Superior temporal gyrus (tissue), 1 donor: ENCODE measurements around the gene CTSK.
"Not testable (repeated sequence)": the region's sequence is repeated elsewhere in the genome, so short reads cannot be mapped to it uniquely, and the experiment has no call there.

Source experiments
- DNase-seq: peaks from one replicate; pipeline ENCODE4 v3.0.0-alpha.2; 2016; ENCODE audit errors: extremely low spot score

The CTSK gene

DNA sequence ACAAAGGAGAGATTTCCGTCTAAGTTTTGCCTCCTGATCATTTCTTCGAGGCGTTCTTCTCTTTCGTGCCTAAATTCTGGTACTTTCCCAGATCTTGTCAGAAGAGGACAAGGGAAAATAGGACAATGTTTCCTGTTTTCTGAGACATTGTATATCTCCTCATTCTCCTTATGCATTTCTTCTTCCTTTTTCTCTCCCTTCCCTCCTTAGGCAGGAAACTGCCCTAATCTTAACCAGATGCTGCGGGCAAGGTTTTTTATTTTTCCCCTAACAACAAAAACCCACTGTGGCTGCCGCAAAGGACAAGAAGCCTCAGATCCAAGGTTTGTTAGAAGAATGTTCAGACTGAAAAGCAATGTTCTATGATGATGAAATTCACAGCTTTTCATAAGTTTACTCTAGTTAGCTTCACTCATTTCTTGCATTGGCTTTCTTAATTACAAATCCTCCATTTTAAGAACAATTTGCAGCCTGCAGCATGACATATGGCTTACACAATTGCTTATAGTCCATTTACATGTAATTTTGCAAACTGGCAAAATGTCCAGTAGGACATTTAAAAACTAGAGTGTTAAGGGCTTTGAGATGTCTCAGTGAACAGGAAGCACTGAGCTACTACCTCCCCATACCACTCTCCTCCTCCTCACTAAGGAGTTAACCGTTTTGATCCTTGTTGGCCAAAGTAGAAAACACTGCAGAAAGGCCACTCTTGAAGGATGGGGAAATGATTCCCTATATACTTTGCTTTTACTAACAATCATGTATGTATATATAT lies 624 bp downstream of the CTSK start:
- DNase-seq, result no peak

DNA sequence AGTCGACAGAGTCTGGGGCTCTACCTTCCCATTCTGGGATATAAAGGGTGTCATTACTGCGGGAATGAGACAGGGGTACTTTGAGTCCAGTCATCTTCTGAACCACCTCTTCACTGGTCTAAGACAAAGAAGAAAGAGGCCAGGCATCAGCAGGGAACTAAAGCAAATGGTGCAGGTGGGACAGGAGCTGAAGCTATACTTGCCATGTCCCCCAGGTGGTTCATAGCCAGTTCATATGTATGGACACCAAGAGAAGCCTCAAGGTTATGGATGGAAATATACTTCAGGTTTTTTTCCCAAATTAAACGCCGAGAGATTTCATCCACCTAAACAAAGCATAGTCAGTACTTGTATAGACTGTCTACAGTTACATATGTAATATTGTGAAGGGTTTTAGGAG lies 2.2 kb downstream of the CTSK start:
- DNase-seq, result no peak

GRCh38 chr1:150804671-150805070 lies 3.4 kb downstream of the CTSK start:
- no peak for DNase-seq

GRCh38 chr1:150799089-150799488 lies 9.0 kb downstream of the CTSK start:
- DNase-seq, result no peak

GRCh38 chr1:150798525-150798924 lies 9.5 kb downstream of the CTSK start:
- no peak for DNase-seq

DNA sequence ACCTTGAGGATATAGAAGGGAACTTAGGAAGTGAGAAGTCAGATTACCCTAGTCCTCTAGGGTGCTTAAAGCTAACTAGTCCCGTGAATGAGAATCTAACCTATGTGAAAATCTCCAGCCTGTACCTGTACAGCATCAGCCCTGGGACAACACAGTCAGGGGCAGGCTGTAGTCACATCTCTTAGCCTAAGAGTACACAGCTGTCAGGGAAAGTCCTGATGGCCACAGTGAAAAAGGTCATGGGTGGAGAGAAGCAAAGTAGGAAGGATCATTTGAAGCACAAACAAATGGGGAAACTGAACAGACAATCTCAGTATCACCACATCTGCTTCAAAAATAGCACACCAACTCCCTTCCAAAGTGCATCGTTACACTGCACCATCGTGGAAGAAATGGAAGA lies 11.7 kb downstream of the CTSK start:
- no peak for DNase-seq

DNA sequence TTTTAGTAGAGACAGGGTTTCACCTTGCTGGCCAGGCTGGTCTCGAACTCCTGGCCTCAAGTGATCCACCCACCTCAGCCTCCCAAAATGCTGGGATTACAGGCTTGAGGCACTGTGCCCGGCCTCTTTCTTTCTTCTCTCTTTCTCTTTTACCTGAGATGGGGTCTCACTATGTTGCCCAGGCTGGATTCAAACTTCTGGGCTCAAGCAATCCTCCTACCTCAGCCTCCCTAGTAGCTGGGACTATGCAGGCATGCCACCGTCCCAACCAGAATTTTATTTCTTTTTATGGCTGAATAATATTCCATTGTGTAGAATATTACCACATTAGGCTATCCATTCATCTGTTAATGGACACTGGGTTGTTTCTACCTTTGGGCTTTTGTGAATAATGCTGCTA lies 14.3 kb downstream of the CTSK start:
- DNase-seq, result not testable (repeated sequence)

- no peak for DNase-seq
Observed at GRCh38 chr1:150793221-150793620, 14.8 kb downstream of the CTSK start.

DNA sequence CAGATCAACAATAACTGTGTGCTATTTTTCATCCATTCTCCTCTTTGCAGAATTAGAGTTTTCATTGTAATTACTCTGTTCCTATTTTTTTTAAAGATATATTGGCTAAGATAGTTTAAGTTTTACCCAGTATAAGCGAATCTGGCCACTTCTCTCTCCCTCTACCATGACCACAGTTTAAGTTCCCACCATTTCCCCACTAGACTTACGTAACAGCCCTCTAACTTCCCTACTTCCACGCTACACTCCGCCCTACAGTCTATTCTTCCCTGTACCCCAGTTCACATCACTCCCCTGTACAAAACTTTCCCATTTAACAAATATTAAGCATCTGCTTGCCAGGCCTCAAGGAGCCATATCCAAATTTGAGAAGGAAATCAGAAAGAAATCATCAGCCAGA lies 16.5 kb downstream of the CTSK start:
- DNase-seq, result no peak

DNA sequence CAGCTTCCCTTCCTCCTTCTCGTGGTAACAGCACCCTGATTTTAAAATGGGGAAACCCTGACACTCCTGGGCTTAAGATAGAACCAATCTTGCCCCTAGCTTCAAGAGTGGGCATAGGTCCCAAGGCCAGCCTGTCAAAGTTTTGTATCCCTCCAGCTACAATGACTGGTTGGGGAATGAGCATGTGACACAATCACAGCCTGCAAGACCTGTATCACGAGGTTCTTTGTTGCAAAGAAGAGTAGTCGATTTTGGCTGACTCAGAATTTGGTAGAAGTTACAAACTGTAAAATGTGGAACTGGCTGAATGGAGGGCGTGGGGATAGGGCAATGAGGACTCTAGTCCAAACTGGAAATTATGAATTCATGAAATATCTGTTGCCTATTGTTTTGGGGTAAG lies 18.7 kb downstream of the CTSK start:
- no peak for DNase-seq

DNA sequence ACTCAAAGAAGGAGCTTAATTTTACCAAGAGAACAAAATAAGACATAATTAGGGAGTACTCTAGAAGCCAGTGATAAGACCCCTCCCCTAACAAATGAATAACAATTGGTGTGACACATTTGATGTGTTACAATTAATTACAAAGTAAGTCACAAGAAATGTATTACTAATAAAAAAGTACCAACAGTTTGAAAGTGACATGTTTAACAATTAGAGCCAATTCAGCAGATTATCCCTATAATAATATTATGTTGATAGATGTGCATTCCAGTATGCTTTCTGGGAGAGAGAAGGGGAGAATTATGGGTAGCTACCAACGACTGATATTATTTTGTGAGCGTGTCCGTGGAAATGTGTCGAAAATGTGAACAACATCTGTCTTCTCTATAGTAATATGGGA lies 19.1 kb downstream of the CTSK start:
- no peak for DNase-seq

DNA sequence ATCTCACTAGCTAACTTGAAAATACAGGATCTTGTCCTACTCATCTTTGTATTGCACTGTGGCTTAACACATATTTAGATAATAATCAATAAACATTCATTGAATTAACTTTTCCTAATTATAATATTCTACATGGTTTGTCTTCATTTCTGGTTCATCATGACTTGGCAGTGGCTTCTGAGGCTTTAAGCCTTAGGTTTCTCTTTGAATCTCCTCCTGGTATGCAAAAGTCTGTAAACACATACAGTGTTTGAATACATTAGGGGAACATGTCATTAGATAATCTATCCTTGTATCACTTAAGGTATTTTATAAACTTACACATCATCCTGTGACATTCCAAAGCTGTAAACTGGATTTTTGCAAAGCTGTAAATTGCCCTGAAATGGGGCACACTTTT lies 20.6 kb downstream of the CTSK start:
- DNase-seq, result no peak

GRCh38 chr1:150780510-150780909 lies 27.6 kb downstream of the CTSK start:
- DNase-seq, result no peak

- no peak for DNase-seq
Observed at GRCh38 chr1:150778409-150778808, 29.7 kb downstream of the CTSK start.

- no peak for DNase-seq
Observed at GRCh38 chr1:150777544-150777943, 30.5 kb downstream of the CTSK start.

DNA sequence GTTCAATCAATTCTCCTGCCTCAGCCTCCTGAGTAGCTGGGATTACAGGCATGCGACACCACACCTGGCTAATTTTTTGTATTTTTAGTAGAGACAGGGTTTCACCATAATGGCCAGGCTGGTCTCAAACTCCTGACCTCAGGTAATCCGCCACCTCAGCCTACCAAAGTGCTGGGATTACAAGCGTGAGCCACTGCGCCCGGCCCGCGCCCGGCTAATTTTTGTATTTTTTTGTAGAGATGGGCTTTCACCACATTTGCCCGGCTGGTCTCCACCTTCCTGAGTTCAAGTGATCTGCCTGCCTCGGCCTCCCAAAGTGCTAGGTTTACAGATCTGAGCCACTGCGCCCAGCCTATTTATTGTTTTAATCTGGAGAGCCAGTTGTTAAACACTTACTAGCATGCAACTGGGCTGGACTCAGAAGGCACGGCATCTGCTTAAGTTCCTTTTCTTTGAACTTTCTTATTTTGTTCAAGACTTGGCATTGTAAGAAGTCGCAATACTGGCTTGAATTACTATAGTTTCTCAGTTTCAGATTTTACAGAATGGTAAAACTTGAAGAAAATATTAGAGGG lies 32.0 kb downstream of the CTSK start:
- DNase-seq, result not testable (repeated sequence)

- DNase-seq, result no peak
Observed at GRCh38 chr1:150775276-150775675, 32.8 kb downstream of the CTSK start.

DNA sequence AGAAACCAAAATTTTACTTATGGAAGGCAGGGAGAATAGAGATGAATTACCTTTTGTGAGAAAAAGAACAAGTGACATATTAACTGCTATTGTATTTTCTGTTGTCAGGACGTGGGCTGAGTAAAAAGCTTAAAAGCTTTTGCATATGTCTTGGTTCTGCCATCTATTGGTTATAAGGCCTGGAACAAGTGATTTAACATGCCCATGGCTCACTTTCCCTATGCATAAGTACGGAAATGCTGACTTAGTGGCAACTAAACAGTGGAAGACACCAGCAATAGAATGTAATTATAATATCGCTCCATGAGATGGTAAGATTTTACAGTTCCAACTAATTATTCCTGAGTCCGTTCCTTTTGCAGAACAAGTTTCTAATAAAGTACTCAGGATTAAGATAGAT lies 35.7 kb downstream of the CTSK start:
- DNase-seq, result no peak

- DNase-seq, result not testable (repeated sequence)
Observed at GRCh38 chr1:150767704-150768103, 40.4 kb downstream of the CTSK start.

DNA sequence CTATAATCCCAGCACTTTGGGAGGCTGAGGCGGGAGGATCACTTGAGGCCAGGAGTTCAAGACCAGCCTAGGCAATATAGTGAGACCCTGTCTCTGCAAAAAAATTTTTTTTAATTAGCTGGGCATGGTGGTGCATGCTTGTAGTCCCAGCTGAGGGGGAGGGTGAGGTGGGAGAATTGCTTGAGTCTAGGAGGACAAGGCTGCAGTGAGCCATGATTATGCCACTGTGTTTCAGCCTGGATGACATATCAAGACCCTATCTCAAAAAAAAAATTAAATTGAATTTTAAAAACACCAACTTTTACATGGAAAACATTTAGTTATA lies 42.1 kb downstream of the CTSK start:
- not testable (repeated sequence) for DNase-seq

DNA sequence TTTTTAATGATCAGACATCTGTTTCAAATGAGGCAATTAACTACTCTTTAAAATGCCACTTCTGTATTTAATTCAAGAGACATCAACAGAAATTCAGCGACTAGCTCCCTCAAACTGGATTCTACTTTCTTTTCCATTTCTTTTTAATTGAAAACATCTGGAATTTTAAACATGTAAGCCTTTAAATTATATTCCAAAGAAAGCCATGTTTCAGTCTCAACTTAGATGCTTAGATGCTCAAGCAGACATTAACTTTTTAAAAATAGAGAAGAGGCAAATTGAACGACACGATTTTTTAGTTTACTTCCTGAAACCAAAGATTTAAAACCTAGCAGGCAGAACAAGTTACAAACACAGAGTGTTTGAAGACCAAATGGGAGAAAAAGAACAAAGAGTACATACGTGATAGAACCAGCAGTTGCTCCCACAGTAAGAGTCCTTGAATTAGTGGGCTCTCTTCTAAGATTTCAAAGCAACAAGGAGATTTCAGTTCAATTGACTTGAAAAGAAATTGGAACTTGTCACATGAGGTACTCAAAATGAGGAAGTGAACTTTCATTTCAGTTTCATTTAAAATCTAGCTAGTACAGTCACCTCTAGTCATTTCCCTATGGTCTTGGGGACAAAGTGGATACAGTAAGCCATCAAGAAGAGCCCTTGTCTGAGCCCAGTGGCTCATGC lies 42.6 kb downstream of the CTSK start, which contains the start of gene CTSS:
CTSS (minus strand) TSS at position 483 of the 681 bp plus-strand sequence. CDS start 1,015 bp downstream, outside the sequence.
- peak; percentile 44 for DNase-seq

- no peak for DNase-seq
Observed at GRCh38 chr1:150764617-150765101, 43.4 kb downstream of the CTSK start.

- DNase-seq, result no peak
Observed at GRCh38 chr1:150763018-150763417, 45.0 kb downstream of the CTSK start.
